OCI-LY1 (cell line): ENCODE measurements around the gene UBE2H.

ENCODE experiments used
- H2AFZ ChIP-seq: fragments of 200-600 bp; sonication (generic), shearing (Covaris generic); 2 replicates; pipeline ENCODE4 v1.6.0; 2014; ENCODE audit warnings: antibody characterized with exemption, mild to moderate bottlenecking, low read length
- H3F3A ChIP-seq: fragments of 200-600 bp; sonication (generic), shearing (Covaris generic); 2 replicates; pipeline ENCODE4 v1.6.0; 2014; ENCODE audit warnings: mild to moderate bottlenecking, antibody characterized with exemption, low read length, moderate library complexity; ENCODE audit not compliant: insufficient read depth
- H3K27ac ChIP-seq: fragments of 200-600 bp; sonication (generic); 2 replicates; pipeline ENCODE4 v1.5.1; 2014; ENCODE audit warnings: low read length, mixed run types, mild to moderate bottlenecking, low read depth; ENCODE audit not compliant: poor library complexity, severe bottlenecking
- H3K27me3 ChIP-seq: fragments of 200-600 bp; sonication (generic); 2 replicates; pipeline ENCODE4 v1.6.0; 2014; ENCODE audit warnings: antibody characterized with exemption, mild to moderate bottlenecking, low read length, moderate library complexity; ENCODE audit not compliant: insufficient read depth
- H3K36me3 ChIP-seq: fragments of 200-600 bp; sonication (generic); 2 replicates; pipeline ENCODE4 v1.6.1; 2014; ENCODE audit warnings: mild to moderate bottlenecking, antibody characterized with exemption, low read length, moderate library complexity, mixed read lengths; ENCODE audit not compliant: insufficient read depth
- H3K4me1 ChIP-seq: fragments of 200-600 bp; sonication (generic); 2 replicates; pipeline ENCODE4 v1.5.1; 2014; ENCODE audit warnings: mild to moderate bottlenecking, low read length, moderate library complexity; ENCODE audit not compliant: insufficient read depth, severe bottlenecking
- H3K4me2 ChIP-seq: fragments of 200-600 bp; sonication (generic), shearing (Covaris generic); 2 replicates; pipeline ENCODE4 v1.6.1; 2014; ENCODE audit warnings: low read length
- H3K4me3 ChIP-seq: fragments of 200-600 bp; sonication (generic); 2 replicates; pipeline ENCODE4 v1.5.1; 2014; ENCODE audit warnings: low read length, low read depth, mild to moderate bottlenecking, mixed read lengths; ENCODE audit not compliant: poor library complexity, severe bottlenecking
- H3K79me2 ChIP-seq: fragments of 200-600 bp; shearing (Covaris generic); 2 replicates; pipeline ENCODE4 v1.6.1; 2016; ENCODE audit warnings: mixed run types, low read length, mixed read lengths; ENCODE audit not compliant: insufficient read depth
- H3K9ac ChIP-seq: fragments of 200-600 bp; sonication (generic), shearing (Covaris generic); 2 replicates; pipeline ENCODE4 v1.6.1; 2014; ENCODE audit warnings: mild to moderate bottlenecking, low read length, mixed read lengths
- H3K9me2 ChIP-seq: fragments of 200-600 bp; sonication (generic), shearing (Covaris generic); 2 replicates; pipeline ENCODE4 v1.6.1; 2014; ENCODE audit warnings: low read depth, mild to moderate bottlenecking, low read length, mixed read lengths
- H3K9me3 ChIP-seq: fragments of 200-600 bp; shearing (Covaris generic); 2 replicates; pipeline ENCODE4 v1.6.1; 2014; ENCODE audit warnings: low read length, mixed read lengths
- H4K20me1 ChIP-seq: fragments of 200-600 bp; sonication (generic), shearing (Covaris generic); 2 replicates; pipeline ENCODE4 v1.6.0; 2016; ENCODE audit warnings: mild to moderate bottlenecking, low read length; ENCODE audit not compliant: insufficient read depth
- EZH2 ChIP-seq: fragments of 200-600 bp; sonication (generic), shearing (Covaris generic); IDR thresholded peaks from 2 replicates; pipeline ENCODE4 v1.8.0; 2017; ENCODE audit warnings: borderline replicate concordance, mixed run types, mild to moderate bottlenecking, antibody characterized with exemption, low read length, moderate library complexity, mixed read lengths
- TF ChIP-seq, protein P1 (sequence below): fragments of 200-600 bp; sonication (generic), shearing (Covaris generic); IDR thresholded peaks from 2 replicates; pipeline ENCODE4 v1.5.1; 2017; ENCODE audit warnings: mild to moderate bottlenecking, antibody characterized with exemption, low read length, moderate library complexity, mixed read lengths

UBE2H gene

GRCh38 chr7:129993275-129993674, 40.5 kb upstream of the UBE2H start:
- Histone ChIP-seq H3K9ac (no peak overlapping the region), H3K9me2 (no peaks in the 10 kb centered on the region), H3K27me3 (no peaks in the 10 kb centered on the region), H3K9me3 (no peaks in the 10 kb centered on the region), H4K20me1 (no peaks in the 10 kb centered on the region), H3K79me2 (no peaks in the 10 kb centered on the region), H3K4me1 (peaks cover 19% of the 10 kb centered on the region), H3K36me3 (no peaks in the 10 kb centered on the region), H3K4me2 (no peak overlapping the region), H3K27ac (no peak overlapping the region), H2AFZ (no peak overlapping the region), H3K4me3 (no peak overlapping the region), H3F3A (no peaks in the 10 kb centered on the region)
- no peak for TF ChIP-seq EZH2

DNA sequence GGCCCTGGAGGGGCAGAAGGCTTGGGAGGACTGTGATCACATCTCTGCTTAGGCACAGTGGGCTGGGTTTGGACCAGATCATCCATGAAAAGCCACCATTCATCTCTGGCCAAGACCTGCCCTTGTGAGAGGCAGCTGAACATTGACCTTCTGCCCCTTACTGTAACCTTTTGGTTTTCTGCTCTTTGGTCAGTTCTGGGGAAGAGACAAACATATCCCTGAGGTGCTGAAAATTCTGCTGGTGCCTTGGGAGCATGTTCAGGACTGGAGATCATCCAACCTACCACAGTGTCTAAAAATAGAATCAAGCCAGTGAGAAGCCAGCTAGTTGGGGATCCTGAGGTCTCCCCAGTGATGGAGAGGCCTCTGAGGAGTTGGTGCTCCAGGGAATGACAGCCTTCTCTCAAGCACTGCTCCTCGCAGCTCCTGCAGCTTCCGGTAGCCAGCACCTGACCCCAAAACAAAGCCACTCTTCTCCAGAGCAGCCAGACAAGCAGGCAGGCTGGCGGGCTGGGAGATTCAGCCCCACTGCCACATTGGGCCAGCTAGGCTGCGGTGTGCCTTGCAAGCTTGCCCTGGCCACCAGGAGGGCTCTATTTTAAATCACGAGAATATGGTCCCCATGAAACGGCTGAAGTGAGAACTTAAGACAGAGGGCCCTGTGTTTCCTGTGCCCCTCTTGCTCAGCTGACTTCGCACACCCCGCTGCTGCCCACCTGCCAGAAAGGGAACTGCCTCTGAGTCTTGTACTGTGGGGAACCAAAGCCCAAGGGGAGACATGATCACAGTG, 37.8 kb upstream of the UBE2H start:
- Histone ChIP-seq H3K79me2 (no peaks in the 10 kb centered on the region), H4K20me1 (no peaks in the 10 kb centered on the region), H3K27ac (peak overlapping the region; percentile 56), H3K4me3 (no peak overlapping the region), H3K4me2 (peak overlapping the region; percentile 12; the same call in 1 of the 2 replicates), H3K9me2 (no peaks in the 10 kb centered on the region), H3K4me1 (peaks cover 19% of the 10 kb centered on the region), H3F3A (no peaks in the 10 kb centered on the region), H3K9ac (no peak overlapping the region; the same call in 1 of the 2 replicates), H3K36me3 (no peaks in the 10 kb centered on the region), H2AFZ (peak overlapping the region; percentile 1), H3K9me3 (no peaks in the 10 kb centered on the region), H3K27me3 (no peaks in the 10 kb centered on the region)
- TF ChIP-seq EZH2, result no peak
- TF ChIP-seq, protein P1, sequence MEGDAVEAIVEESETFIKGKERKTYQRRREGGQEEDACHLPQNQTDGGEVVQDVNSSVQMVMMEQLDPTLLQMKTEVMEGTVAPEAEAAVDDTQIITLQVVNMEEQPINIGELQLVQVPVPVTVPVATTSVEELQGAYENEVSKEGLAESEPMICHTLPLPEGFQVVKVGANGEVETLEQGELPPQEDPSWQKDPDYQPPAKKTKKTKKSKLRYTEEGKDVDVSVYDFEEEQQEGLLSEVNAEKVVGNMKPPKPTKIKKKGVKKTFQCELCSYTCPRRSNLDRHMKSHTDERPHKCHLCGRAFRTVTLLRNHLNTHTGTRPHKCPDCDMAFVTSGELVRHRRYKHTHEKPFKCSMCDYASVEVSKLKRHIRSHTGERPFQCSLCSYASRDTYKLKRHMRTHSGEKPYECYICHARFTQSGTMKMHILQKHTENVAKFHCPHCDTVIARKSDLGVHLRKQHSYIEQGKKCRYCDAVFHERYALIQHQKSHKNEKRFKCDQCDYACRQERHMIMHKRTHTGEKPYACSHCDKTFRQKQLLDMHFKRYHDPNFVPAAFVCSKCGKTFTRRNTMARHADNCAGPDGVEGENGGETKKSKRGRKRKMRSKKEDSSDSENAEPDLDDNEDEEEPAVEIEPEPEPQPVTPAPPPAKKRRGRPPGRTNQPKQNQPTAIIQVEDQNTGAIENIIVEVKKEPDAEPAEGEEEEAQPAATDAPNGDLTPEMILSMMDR, result no peak

DNA sequence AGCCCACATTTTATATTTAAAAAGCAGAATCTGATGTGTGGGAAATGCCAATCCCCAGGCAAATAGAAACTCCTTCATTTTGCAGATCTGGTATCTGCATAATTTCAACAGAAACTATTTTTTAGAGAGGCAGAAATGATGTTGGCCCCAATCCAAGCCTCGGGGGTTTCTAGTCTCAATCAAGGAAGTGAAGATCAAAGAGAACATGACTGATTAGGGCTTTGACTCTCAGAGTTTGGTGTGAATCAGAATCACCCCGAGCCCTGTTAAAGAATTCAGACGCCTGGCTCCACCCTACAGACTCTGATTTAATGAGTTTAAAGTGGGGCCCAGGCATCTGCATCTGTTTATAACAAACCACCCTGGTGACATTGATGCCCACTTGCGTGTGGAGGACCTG, 36.7 kb upstream of the UBE2H start:
- no peaks in the 10 kb centered on the region for H3K79me2 ChIP-seq
- no peaks in the 10 kb centered on the region for H3K36me3 ChIP-seq
- H3K4me1 ChIP-seq, result peaks cover 19% of the 10 kb centered on the region
- H3K27me3 ChIP-seq, result no peaks in the 10 kb centered on the region
- peak overlapping the region; percentile 14 for H3K27ac ChIP-seq
- no peaks in the 10 kb centered on the region for H3K9me3 ChIP-seq
- TF ChIP-seq, protein P1, result no peak
- no peak for TF ChIP-seq EZH2
- H3K9ac ChIP-seq, result no peak overlapping the region
- no peak overlapping the region for H3K4me3 ChIP-seq
- no peaks in the 10 kb centered on the region for H3K9me2 ChIP-seq
- H2AFZ ChIP-seq, result no peak overlapping the region
- no peaks in the 10 kb centered on the region for H4K20me1 ChIP-seq
- no peak overlapping the region for H3K4me2 ChIP-seq
- H3F3A ChIP-seq, result no peaks in the 10 kb centered on the region

DNA sequence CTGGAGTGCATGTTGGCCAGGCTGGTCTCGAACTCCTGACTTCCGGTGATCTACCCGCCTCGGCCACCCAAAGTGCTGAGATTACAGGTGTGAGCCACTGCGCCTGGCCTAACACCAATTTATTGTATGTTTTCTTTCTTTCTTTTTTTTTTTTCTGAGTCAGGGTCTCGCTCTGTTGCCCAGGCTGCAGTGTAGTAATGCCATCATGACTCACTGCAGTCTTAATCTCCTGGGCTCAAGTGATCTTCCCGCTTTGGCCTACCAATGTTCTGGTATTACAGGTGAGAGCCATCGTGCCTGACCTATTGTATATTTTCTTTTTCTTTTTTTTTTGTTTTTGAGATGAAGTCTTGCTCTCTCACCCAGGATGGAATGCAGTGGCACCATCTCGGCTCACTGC, 33.8 kb upstream of the UBE2H start:
- H3K9ac ChIP-seq, result no peak overlapping the region
- no peak overlapping the region for H3K4me2 ChIP-seq
- TF ChIP-seq EZH2, result no peak
- TF ChIP-seq, protein P1, result no peak
- peaks cover 41% of the 10 kb centered on the region for H3K4me1 ChIP-seq
- H3K27ac ChIP-seq, result no peak overlapping the region
- H3K9me2 ChIP-seq, result no peaks in the 10 kb centered on the region
- H3K79me2 ChIP-seq, result no peaks in the 10 kb centered on the region
- no peak overlapping the region for H3K4me3 ChIP-seq
- H3K27me3 ChIP-seq, result no peaks in the 10 kb centered on the region
- no peaks in the 10 kb centered on the region for H4K20me1 ChIP-seq
- no peak overlapping the region for H2AFZ ChIP-seq
- H3K9me3 ChIP-seq, result no peaks in the 10 kb centered on the region
- H3F3A ChIP-seq, result no peaks in the 10 kb centered on the region
- H3K36me3 ChIP-seq, result no peaks in the 10 kb centered on the region
